HS-5 (cell line): ENCODE measurements around the gene KRTAP5-10.
"Not testable (repeated sequence)": the region's sequence is repeated elsewhere in the genome, so short reads cannot be mapped to it uniquely, and the experiment has no call there.

Source experiments
- DNase-seq: peaks from one replicate; pipeline ENCODE4 v3.0.0-alpha.2; 2012; ENCODE audit warnings: low read depth

KRTAP5-10 gene

DNA sequence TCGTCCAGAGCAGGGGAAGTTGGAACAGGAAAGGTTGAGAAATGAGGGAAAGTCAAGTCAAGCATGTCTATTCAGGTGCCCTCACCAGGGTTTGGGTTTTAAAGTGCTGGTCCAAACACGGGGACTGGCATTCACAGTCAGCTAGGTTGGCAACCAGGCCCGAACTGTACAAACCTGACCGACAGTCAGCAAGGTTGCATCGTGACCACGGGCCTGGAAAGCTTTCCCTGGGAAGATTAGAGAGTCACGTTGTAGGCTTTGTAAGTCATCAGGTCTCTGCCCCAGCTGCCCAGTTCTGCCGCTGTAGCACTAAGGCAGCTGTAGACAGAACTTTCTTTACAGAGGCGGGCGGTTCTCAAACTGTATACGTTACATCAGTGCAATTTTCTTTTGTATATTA lies 7.4 kb downstream of the KRTAP5-10 start:
- no peak for DNase-seq

DNA sequence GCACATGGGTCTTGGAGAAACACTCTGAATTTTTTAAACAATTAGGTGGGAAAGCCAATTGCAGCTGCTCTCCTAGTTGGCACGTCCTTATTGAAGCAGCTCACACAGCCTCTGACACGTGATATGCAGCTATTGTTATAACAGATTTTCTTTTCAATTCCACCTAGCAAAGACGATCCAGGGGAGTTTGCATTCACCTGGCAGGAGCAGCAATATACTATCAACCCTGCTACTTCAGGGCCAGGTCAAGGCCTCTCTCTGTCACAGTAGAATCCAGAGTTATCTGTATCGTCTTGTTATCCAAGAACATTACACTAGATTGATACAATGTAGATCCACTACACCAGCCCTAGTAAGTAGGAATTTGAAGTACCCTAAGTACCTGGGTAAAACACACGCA lies 9.1 kb downstream of the KRTAP5-10 start:
- no peak for DNase-seq

DNA sequence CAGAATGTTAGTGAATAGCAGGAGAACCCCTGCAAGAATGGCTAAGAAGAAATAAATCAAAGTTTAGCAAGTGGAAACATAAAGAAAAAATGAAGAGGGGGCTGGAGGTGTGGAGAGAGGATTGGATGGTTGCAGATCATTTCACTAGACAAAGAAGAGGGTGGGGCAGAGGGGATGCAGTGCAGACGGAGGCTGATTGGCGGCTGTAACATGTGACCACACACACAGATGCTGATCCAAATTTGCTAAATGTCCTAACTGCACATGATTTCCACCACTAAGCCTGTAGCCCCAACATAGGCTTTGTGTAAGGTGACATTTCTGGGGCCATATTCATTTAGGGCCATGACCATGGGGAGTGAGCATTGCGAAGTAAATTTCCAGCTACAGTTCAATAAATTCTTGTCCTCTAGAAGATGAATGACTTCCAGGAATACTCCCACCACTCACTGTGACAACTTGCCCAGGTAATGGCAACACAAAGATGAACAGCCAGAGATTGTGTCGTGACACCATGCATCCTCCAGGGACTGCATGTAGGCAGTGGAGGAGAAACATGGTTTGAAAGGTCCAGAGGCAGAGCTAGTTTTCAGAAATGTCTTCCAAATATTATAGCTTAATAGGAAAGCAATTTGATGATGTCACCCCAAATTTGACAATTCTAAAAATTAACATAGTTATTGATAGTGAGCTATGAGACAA lies 10.5 kb downstream of the KRTAP5-10 start:
- no peak for DNase-seq

DNA sequence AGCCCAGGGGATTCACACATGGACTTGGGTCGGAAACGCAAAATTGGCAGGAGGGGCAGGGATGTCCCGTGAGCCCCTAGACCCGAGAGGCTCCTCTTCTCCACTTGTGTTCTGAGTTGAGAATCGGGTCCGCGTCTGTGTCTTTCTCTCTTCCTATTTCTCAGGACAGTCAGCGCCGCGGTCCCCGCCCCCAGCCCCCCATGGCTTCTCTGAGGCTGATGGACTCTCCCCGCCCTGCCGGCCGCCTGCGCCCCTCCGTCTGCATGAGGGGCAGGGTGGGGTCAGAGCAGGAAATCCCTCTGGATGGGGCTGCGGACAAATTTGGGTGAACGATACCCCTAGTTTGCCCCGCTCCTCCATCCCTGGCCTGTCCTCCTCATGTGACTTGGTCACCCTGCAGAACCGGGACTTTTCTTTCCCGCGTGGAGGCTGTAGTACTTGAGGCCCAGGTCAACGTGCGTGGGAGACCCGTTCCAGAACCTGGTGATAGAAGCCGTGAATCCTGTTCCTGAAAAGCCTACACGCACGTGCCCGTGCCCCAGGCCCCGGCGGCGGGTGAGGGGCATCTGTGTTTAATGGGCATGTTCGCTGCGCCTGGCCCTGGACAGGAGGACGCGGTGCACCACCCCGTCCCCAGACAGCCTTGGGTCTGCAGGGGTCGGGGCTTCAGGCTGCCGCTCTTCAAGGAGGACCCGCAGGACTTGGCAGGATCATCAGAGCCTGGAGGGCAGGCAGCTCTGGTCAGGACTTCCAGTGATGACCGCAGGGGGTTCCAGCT lies 11.5 kb downstream of the KRTAP5-10 start:
- DNase-seq: not testable (repeated sequence)

DNA sequence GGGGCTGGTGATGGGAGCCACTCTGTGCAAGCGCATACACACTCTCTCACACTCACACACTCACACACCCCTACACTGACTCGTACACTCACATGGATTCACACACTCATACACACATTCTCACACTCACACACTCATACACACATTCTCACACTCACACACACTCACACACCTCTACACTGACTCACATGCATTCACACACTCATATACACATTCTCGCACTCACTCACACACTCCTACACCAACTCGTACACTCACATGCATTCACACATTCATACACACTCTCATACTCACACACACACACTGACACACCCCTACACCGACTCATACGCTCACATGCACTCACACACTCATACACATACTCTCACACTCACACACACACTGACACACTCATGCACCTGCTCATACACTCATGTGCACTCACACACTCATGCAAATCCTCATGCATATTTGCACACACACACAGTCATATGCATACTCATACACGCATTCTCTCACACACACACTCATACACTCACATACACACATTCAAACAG lies 12.2 kb downstream of the KRTAP5-10 start:
- DNase-seq: no peak

DNA sequence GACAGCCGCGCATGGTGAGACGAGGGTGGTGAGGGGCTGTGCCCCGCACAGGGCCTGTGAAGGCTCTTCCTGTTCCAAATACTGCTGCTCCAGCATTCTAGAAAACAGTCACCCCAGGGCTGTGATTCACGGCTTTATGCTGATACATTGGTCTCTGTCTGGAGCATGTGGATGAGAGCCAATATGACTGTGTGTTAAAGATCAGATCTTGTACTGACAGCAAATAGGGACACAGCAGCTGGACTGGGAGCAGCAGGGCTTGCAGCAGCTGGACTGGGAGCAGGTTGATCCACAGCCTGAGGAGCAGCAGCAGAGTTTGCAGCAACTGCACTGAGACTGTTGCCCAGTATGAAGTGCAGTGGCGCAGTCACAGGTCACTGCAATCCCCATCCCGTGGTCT lies 14.2 kb downstream of the KRTAP5-10 start:
- not testable (repeated sequence) for DNase-seq

DNA sequence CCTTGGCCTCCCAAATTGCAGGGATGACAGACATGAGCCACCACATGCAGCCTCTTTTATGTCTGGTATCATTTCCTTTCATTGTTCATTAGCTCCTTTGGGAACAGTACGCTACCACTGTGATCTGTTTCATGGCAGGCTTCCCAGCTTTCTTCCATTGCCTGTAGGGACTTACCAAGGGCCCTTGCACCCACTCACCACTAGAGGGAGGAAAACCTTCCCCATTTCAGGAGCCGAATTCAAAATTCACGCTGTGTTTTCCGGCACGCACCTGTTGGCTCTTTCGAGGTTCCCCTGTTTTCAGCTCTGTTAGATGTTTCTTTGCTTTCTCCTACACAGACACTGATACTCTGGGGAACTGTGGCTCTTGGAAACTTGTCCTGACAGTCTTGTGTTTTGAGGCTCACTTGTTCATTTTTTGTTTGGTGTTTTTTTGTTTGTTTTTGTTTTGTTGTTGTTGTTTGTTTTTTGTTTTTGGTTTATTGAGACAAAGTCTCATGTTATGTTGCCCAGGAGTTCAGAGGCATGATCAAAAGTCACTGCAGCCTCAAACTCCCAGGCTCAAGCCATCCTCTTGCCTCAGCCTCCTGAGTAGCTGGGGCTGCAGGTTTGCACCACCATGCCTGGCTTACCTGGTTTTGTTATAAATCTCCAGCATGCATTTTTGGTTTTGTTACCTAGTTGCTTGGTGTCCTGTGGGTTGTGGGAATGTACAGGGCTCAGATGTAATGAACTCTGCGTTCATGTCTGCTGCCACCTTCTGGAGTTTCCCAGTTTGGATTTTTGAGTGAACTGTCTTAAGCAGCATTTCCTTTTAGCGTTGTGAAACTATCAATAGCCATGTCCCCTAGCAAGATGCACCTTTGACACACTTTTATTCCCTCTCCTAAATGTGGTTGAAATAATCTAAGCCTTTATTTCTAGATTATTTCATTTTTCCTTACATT lies 15.0 kb downstream of the KRTAP5-10 start:
- peak; percentile 56 for DNase-seq

DNA sequence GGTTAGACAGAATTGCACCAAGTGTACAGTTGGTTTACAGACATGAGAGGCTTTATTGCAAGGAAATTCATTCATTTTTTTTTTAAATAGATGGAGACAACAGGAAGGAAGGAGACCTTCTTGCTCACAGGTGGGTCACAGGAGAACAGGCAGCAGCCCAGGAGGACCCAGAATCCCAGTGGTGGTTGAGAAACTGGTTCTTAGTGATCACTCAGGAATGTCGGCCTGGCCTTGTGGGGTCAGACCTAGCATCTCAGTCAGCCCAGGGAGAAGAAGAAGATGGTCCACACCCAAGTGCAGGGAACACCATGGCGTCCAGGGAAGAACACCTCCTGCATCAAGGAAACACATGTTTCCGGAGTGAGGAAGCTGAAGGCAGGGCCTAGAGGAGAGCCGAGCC lies 16.5 kb downstream of the KRTAP5-10 start:
- no peak for DNase-seq

DNA sequence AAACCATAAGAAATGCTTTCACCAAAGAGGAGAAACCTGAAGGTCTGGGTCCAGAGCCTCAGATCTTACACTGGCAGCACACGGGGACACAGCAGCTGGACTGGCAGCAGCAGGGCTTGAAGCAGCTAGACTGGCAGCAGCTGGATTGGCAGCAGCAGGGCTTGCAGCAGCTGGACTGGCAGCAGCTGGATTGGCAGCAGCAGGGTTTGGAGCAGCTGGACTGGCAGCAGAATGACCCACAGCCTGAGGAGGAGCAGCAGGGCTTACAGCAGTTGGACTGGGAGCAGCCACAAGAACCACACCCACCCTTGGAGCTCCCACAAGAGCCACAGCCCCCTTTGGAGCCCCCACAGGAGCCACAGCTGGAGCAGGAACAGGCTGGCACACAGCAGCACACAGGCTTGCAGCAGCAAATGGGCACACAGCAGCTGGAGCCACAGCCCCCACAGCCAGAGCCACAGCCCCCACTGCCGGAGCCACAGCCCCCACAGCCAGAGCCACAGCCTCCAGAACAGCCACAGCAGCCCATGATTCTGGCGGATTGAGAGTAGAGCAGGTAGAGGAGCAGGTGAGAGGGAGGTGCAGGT lies 17.0 kb downstream of the KRTAP5-10 start, which contains the start of gene KRTAP5-11:
TSS of gene KRTAP5-11 (minus strand) at position 567 of the 587 bp plus-strand sequence. CDS start at position 529, 38 bp downstream.
- DNase-seq: no peak

DNA sequence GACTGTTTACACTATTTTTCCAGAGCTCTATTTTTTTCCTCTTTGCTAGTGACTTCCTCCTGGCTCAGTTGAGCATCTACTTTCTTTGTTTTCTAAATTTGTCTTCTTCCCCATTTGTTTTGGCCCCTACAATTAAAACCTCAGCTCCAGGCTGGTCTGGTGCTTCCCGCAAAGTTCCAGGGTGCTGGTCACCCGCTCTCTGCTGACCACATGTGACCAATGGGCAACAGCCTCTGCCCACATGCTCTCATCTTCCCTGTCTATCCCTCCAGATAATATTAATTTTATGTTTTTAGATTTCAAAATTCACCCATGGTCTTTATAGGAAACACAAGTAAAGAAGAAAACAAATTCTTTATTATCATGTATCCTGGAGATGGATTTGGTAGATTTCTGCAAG lies 17.6 kb downstream of the KRTAP5-10 start:
- DNase-seq: not testable (repeated sequence)

DNA sequence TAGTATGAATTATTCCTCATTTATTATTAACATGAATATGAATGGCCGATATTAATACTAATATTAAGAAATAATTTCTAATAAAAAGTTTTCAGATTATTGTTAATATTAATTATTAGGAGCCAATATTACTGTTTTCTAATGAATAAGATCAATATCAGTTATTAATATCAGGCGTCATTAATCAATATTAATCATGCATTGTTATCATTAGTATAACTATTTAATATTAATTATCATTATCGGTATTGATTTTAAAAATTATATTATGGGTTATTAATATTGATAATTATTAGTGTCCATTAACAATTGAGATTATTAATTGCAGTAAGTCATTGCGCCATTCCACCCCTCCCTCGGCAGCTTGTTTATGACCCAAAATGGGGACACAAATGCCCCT lies 20.3 kb downstream of the KRTAP5-10 start:
- DNase-seq: not testable (repeated sequence)

DNA sequence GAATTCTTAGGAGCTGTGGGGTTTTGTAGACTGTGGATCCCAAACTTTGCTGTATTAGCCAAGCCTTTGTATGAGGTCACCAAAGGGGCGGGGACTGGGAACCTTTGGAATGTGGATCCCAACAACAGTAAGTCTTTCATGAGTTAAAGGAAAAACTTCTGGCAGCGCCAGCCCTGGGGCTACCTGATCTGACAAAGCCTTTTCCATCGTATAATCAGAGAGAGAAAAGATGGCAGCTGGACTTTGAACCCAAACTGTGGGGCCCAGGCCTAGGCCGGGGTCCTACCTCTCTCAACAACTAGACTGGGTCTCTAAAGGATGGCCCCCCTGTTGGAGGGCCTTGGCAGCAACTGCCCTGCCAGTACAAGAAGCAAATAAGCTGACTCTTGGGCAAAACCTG lies 23.0 kb downstream of the KRTAP5-10 start:
- not testable (repeated sequence) for DNase-seq

DNA sequence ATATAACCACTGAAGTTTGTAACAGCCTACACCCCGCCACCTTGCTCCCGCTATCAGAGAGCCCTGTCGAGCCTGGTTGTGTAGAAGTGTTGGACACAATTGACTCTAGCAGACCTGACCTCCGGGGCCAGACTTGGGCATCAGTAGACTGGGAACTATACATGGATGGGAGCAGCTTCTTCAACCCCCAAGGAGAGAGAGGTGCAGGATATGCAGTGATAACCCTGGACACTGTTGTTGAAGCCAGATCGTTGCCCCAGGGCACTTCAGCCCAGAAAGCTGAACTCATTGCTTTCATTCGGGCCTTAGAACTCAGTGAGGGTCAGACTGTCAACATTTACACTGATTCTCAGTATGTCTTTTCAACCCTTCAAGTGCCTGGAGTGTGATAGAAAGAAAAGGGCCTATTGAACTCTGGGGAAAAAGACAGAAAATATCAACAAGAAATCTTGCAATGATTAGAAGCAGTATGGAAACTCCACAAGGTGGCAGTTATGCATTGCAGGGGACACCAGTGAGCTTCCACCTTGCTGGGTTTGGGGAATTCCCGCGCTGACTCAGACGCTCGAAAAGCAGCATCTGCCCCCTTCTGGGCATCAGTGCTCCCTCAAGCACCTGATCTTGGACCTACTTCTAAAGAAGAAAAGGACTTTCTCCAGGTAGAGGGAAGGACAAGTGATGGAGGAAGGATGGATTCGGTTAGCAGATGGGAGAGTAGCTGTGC lies 23.6 kb downstream of the KRTAP5-10 start:
- not testable (repeated sequence) for DNase-seq

DNA sequence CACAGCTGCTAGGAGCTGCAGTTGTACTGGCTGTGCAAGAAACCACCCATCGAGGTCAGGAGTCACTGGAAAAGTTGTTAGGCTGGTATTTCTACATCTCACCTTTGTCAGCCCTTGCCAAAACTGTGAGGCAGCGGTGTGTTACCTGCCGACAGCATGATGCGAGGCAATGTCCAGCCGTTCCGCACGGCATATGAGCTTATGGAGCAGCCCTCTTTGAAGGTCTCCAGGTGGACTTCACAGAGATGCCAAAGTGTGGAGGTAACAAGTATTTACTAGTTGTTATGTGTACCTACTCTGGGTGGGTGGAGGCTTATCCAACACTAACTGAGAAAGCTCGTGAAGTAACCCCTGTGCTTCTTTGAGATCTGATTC lies 24.2 kb downstream of the KRTAP5-10 start:
- DNase-seq: not testable (repeated sequence)

DNA sequence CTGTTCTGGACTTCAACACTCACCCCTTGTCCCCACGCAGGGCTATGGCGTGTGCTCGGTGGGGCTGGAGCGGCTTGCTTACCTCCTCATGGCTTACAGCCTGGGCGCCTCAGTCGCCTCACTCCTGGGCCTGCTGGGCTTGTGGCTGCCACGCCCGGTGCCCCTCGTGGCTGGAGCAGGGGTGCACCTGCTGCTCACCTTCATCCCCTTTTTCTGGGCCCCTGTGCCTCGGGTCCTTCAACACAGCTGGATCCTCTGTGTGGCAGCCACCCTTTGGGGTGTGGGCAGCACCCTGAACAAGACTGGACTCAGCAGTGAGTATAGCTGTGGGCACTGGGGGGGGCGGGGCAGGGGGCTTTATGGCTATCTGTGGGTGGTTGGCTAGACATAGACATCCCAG lies 37.9 kb downstream of the KRTAP5-10 start:
- not testable (repeated sequence) for DNase-seq

DNA sequence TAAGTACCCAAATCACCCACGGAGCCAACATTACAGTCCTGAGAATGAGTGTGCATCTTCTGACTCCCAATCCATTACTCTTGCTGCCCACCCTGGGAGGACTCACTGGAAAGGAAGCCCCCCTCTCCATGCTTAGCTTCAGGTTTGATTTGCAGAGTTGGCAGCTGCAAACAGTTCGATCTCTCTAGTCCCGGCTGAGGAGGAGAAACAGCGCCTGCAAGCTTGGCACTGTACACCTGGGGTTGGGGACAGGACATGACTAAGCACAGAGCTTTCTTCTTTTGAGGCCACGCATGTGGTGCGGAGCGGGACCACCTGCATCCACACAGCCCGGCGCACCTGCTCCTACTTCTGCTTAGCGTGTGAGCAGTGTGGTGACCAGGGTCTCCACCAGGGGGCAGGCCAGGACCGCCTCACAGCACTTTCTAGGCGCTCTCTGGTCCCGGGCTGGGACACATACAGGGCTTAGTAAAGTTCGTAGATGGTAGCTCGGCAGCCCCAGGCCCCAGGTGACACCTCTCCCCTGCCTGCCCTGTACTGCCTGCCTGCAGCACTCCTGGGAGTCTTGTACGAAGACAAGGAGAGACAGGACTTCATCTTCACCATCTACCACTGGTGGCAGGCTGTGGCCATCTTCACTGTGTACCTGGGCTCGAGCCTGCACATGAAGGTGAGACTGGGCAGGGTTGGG lies 39.6 kb downstream of the KRTAP5-10 start:
- DNase-seq: not testable (repeated sequence)

DNA sequence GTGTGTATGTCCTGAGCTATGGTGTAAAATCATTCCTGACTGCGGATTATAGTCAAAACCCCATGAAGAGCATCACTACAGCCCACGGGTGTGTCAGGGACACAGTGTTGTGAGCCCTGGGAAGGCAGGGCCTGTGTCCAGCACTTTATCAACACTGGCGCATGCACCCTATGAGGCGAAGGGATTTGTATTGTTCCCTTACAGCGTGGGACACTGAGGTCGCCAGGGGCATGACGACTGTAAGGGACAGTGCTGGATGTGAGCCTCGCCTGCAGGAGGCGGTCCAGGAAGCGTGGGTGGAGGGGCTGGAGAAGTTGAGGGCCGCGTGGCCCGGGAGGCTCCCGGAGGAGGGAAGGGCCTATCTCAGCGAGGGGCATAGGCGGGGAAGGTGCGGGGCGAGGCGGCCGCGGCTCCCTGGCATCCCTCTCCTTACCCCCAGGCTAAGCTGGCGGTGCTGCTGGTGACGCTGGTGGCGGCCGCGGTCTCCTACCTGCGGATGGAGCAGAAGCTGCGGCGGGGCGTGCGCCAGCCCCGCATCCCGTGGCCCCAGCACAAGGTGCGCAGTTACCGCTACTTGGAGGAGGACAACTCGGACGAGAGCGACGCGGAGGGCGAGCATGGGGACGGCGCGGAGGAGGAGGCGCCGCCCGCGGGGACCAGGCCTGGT lies 41.6 kb downstream of the KRTAP5-10 start:
- DNase-seq: not testable (repeated sequence)

DNA sequence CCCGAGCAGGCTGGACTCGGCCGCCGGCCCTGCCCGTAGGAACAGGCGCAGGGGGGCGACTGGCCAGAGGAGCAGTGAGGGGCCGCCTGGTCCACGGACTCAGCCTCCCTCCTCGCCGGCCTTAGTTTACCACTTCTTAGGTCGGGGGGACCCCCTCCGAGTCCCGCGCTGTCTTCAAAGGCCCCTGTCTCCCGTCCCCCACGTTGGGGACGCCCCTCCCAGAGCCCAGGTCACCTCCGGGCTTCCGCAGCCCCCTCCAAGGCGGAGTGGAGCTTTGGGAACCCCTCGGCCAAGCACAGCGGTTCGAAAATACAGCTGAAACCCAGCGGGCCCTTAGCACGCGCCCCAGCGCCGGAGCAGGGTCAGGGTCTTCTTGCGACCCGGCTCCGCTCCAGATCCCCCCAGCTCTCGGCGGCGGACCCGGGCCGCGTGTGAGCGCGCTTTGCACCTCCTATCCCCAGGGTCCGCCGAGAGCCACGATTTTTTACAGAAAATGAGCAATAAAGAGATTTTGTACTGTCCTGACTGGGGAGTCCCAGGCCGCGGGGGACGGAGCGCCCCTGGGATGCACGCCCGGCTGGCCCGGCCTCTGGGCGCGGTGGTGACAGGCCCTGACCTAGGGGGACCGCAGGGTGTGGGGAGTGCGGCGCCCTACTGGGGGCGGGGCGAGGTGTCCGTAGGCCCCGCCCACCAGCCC lies 42.3 kb downstream of the KRTAP5-10 start:
- not testable (repeated sequence) for DNase-seq

DNA sequence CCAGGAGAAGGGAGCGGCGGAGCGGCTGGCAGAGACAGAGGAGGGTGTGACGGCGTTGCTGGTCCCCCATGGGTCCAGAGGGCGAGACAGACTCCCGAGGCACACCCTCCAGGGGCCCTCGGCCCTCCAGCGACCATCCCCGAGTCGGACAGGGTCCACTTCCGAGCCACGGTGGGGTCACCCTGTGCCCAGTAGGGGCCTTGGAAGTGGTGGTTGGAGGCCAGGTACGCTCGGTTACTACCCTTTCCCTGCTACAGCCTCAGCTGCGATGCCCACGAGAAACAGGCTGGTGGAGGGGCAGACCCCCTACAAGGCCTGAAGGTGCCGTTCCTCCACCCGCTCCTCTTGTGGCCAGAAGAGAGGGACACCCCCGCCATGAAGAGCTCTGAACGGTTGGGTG lies 42.9 kb downstream of the KRTAP5-10 start:
- not testable (repeated sequence) for DNase-seq
